HepG2 (cell line): ENCODE data around the gene ZBTB18.

Experiments used
- CBFB ChIP-seq: sonication (generic); formaldehyde crosslinking; IDR thresholded peaks from 2 replicates; pipeline ENCODE4 v1.4.0; 2020; ENCODE audit warnings: missing genetic modification reagents
- HNF1A ChIP-seq, 2 experiments: sonication (generic) in 1 of 2; formaldehyde crosslinking in 1 of 2; IDR thresholded peaks; 2 replicates each; pipeline versions ENCODE4 v1.4.0 to v1.6.1; 2016 to 2020; ENCODE audit warnings: borderline replicate concordance in 1 of 2, low read depth in 1 of 2, mild to moderate bottlenecking in 1 of 2, missing genetic modification reagents in 1 of 2
- KLF6 ChIP-seq: IDR thresholded peaks from 2 replicates; pipeline ENCODE4 v1.8.0; 2016; ENCODE audit warnings: missing biosample characterization, missing genetic modification reagents
- RXRA ChIP-seq: sonication (generic); formaldehyde crosslinking; IDR thresholded peaks from 2 replicates; pipeline ENCODE4 v1.5.1; 2020; ENCODE audit warnings: missing genetic modification reagents
- RXRB ChIP-seq: IDR thresholded peaks from 2 replicates; pipeline ENCODE4 v1.6.1; 2016; ENCODE audit warnings: borderline replicate concordance, missing genetic modification reagents, missing compliant biosample characterization
- TRAFD1 ChIP-seq: sonication (generic); formaldehyde crosslinking; IDR thresholded peaks from 2 replicates; pipeline ENCODE4 v1.5.1; 2020; ENCODE audit warnings: missing genetic modification reagents, mild to moderate bottlenecking, borderline replicate concordance
- TF ChIP-seq, protein P1 (sequence below): sonication (generic); formaldehyde crosslinking; IDR thresholded peaks from 2 replicates; pipeline ENCODE4 v1.5.0; 2020; ENCODE audit warnings: missing genetic modification reagents
- TF ChIP-seq, protein P2 (sequence below), 2 experiments: sonication (generic) in 1 of 2; formaldehyde crosslinking in 1 of 2; IDR thresholded peaks; 2 replicates each; pipeline versions ENCODE4 v1.4.0 to v1.6.1; 2018 to 2020; ENCODE audit warnings: missing genetic modification reagents in 2 of 2, borderline replicate concordance in 1 of 2, low read depth in 1 of 2, mild to moderate bottlenecking in 1 of 2, missing biosample characterization in 1 of 2

GRCh38 chr1:244069326-244069898, 18.3 kb downstream of the ZBTB18 start:
- TF ChIP-seq CBFB (CRISPR knock-in tag) (no peak), RXRA (CRISPR knock-in tag) (no peak), HNF1A (IDR thresholded peaks at IDR 0.05; ENCODE audit: low read depth) (no peak), HNF1A (CRISPR knock-in tag; IDR thresholded peaks at IDR 0.05; ENCODE audit: borderline replicate concordance) (no peak), RXRB (no peak), TRAFD1 (CRISPR knock-in tag) (no peak), KLF6 (CRISPR knock-in tag) (no peak)
- TF ChIP-seq, protein P1, sequence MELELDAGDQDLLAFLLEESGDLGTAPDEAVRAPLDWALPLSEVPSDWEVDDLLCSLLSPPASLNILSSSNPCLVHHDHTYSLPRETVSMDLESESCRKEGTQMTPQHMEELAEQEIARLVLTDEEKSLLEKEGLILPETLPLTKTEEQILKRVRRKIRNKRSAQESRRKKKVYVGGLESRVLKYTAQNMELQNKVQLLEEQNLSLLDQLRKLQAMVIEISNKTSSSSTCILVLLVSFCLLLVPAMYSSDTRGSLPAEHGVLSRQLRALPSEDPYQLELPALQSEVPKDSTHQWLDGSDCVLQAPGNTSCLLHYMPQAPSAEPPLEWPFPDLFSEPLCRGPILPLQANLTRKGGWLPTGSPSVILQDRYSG (CRISPR knock-in tag), result no peak
- TF ChIP-seq, protein P2, sequence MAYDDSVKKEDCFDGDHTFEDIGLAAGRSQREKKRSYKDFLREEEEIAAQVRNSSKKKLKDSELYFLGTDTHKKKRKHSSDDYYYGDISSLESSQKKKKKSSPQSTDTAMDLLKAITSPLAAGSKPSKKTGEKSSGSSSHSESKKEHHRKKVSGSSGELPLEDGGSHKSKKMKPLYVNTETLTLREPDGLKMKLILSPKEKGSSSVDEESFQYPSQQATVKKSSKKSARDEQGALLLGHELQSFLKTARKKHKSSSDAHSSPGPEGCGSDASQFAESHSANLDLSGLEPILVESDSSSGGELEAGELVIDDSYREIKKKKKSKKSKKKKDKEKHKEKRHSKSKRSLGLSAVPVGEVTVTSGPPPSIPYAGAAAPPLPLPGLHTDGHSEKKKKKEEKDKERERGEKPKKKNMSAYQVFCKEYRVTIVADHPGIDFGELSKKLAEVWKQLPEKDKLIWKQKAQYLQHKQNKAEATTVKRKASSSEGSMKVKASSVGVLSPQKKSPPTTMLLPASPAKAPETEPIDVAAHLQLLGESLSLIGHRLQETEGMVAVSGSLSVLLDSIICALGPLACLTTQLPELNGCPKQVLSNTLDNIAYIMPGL (CRISPR knock-in tag; IDR thresholded peaks at IDR 0.05; ENCODE audit: borderline replicate concordance in 1 of 2, low read depth in 1 of 2), result no peak
